NCI-H2171 (cell line): Measurements from ENCODE around the gene RNU1-2.
"Not testable (repeated sequence)": the region's sequence is repeated elsewhere in the genome, so short reads cannot be mapped to it uniquely, and the experiment has no call there.

Experiments
- DNase-seq: peaks from one replicate; lab custom pipeline; 2025; lab: John Stamatoyannopoulos, UW

RNU1-2 gene

DNA sequence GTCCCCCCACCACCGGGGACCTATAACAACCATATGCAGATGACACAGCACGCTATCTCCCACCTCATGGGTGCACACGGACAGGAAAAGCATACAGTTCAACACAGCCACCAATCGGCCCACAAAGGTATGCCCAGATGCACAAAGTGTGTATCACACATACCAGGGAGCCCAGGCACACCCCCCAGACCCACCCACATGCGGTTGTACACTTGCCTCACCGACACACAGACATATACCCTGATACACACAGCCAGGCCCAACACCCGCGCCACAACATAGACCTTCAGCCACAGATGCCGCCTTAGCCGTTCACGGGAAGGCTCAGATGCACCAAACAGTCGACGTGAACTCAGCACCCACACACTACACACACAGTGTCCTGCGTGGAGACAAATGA is 31.5 kb downstream of the RNU1-2 start:
- DNase-seq: no peak

DNA sequence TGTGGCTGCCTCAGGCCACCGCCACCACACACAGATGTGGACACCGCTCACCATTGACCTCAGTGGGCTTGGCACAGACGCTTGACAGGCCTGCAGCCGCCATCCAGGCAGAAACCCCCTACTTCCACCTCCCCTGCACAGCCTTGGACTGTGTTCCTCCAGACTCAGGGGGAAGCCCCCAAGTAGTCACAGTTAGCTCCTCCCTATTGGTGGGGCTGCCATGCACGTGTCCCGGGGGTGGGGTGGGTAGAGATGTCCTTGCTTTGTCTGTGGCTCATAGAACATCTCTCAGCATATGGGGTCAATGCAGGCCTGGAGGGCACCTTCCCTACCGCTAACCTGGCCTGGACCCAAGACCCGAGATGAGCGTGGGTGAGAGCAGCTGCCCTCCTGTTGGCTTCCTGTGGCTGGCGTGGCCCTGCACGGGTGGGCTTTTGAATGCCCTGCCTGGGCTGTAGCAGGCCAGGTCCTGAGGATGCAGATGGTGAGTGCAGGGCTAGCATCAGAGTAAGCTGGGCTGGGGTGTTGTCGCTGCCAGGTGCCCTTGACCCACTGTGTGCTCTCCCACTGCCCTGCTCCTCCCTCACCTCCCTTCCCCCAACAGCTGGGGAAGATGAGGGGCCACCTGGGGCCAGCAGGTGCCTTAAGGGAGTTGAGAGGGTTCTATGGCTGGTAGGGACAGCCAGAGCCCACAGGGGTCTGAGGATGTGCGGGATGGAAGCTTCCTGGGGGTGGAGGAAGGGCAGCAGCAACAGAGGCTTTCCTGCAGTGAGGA is 32.1 kb downstream of the RNU1-2 start:
- no peak for DNase-seq

DNA sequence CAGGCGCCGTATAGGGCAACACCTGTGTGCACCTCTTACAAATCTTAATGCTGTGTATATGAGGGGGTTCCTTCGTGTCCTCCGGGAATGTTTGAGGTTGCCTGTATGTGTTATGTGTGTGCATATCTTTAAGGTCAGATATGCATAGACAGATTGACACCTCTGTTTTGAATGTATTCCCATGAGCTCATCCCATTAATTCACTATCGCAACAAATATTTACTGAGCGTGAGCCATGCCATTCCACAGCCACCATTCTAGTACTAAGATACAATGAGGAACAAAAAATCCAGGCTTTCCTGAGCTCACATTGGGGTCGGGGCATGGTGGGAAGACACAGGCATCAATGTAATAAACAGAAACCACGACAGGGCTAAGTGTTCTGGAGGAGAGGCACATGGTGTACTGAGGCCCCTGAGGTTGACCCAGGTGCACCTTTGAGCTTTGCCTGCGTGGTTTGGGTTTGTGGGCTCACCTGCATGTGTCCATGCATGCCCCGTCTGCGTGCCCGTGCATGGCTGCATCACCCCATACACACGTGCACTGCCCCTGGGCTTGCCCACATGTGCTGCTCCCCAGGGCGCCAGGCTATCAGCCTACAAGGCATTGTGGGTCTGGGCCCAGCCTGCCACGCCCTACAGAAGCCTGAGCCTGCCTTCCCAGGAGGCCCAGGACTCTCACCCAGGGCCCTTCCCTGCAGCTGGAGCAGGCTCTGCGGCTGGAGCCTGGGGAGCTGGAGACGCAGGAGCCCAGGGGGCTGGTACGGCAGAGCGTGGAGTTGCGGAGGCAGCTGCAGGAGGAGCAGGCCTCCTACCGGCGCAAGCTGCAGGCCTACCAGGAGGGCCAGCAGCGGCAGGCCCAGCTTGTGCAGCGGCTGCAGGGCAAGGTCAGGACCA is 33.6 kb downstream of the RNU1-2 start:
- DNase-seq: peak; percentile 31

DNA sequence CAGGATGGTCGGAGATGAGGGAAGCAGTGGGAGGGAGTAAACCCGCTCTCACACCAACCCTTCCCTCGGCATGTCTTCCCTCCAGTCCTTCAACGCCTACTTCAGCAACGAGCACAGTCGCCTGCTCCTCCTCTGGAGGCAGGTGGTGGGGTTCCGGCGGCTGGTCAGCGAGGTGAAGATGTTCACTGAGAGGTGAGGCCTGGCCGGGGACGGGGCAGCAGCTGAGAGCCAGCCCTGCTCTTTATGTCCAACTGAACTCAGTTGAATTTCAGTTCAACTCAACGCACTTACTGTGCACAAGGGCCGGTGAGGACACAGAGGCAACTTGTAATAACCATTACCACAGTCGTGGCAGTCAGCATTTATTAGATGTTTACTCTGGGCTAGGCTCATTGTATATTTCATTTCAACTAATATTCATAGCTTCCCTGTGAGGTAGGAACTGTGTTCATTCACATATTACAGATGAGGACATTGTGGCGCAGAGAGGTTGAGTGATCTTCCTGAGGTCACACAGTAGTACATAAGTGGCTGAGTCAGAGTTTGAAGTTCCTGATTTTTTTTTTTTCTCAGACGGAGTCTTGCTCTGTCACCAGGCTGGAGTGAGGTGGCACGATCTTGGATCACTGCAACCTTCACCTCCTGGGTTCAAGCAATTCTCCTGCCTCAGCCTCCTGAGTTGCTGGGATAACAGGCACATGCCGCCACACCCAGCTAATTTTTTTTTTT is 35.6 kb downstream of the RNU1-2 start:
- not testable (repeated sequence) for DNase-seq

DNA sequence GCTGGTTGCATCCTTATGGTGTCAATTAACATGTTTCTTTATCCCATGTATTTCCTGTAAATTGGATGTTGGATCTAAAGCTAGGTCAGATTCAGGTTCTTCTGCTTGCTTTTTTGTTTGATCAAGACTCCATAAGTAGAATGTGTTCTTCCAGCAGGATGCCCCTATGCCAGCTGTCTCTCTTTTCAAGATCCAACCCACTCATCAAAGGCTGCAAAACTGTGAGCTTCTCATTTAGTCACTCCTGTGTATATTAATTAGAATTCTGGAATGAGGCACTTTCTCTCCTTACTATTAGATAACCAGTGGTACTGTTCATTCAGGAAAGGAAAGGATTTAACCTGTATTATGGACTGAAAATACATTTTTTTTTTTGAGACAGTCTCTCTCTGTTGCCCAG is 38.2 kb downstream of the RNU1-2 start:
- DNase-seq: not testable (repeated sequence)

DNA sequence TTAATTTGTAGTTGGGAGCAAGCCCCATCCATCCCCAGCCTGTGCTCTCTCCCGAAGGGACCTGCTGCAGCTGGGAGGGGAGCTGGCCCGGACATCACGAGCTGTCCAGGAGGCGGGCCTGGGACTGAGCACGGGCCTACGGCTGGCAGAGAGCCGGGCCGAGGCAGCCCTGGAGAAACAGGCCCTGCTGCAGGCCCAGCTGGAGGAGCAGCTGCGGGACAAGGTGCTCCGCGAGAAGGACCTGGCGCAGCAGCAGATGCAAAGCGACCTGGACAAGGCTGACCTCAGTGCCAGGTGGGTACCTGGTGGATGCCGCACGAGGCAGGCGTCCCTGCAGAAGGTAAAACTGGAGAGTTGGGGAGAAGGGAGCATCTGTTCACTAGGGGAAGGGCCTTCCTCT is 40.8 kb downstream of the RNU1-2 start:
- not testable (repeated sequence) for DNase-seq

DNA sequence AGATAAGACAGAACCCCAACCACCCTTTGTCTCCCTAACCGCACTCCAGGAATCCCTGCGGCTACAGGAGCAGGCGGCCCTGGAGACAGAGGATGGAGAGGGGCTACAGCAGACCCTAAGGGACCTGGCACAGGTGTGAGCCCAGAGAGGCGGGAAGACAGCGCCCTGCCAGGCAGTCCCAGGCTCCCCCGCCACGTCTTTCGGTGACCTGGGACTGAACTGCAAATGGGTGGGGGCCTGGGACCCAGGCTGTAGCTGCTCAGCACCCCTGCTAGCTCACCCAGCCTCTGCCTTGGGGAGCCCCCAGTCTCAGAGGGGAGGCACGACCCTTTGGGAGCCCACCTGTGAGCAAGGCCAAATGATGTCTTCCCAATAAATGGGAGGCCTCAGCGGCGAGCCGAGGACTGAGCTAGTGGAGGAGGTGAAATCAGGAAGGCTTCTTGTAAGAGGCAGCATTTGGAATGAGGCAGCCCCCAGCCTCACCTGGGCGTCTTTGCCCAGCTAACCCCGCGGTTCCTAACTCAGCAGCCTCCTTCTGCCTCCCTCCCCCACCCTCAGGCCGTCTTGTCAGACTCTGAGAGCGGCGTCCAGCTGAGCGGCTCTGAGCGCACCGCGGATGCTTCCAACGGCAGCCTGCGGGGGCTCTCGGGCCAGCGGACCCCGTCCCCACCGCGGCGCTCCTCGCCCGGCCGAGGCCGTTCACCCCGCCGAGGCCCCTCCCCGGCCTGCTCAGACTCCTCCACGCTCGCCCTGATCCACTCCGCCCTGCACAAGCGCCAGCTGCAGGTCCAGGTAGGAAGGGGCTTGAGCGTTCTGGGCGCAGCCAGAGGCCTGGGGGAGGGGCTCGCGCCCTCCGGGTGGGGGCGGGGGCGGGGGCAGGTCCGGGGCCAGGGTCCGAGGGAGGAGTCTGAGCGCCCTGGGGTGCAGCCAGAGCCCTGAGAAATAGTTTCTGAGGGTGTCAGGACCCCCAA is 42.9 kb downstream of the RNU1-2 start:
- DNase-seq: no peak

DNA sequence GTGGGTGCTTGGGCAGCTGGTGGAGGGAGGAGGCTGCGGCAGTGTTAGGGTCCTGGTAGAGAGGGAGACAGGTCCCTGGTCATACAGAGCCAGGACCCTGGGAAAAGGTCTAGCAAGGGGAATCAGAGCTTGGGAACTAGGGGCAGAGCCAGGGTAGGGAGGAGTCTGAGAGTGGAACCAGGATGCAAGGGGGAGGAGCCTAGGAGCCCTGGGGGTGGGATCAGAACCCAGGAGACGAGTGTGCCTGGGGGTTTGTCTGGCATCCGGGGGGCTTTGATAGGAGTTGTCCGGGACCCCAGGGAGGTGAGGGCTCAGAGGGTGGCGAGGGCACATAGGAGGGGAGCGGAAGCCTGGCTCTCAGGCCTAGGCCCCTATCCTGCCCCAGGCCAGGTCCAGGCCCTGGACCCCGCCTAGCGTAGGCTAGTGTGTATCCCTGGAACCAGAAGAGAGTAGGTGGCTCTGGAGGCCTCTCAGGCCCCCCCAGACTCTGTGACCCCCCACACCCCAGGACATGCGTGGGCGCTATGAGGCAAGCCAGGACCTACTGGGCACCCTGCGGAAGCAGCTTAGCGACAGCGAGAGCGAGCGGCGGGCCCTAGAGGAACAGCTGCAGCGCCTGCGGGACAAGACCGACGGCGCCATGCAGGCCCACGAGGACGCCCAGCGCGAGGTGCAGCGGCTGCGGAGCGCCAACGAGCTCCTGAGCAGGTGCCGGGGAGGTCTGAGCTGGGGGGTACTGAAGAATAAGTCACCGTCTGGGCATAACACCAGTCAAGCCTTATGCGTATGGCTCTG is 43.8 kb downstream of the RNU1-2 start:
- DNase-seq: not testable (repeated sequence)

DNA sequence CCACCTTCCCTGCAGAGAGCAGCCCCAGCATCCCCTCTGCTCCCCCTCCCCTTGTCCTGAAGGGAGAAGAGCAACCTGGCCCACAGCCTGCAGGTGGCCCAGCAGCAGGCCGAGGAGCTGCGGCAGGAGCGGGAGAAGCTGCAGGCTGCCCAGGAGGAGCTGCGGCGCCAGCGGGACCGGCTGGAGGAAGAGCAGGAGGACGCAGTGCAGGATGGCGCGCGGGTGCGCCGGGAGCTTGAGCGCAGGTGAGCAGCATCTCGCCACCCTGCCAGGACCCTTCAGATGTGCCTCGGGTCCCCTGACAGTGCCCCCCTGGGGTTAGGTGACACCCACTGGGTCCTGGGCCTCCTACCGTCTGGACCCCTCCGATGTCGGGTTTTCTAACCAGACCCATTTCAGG is 48.3 kb downstream of the RNU1-2 start:
- DNase-seq: no peak

DNA sequence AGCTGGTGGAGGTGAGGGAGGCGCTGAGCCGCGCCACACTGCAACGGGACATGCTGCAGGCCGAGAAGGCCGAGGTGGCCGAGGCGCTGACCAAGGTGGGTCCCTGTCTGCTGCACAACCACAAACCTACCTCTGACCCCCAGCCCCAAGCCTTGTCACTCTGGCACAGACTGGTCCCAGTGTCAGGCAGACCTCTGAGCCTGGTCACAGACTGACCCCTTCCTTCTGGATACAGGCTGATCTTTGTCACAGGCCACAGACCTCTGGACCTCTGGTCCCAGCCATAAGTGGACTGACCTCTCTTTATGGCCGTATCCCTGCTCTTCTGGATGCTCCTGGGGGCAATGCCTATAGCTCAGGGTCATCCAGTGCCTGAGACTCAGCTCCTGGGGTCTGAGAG is 49.7 kb downstream of the RNU1-2 start:
- not testable (repeated sequence) for DNase-seq
